Activated naive CD4-positive, alpha-beta T cell treated with anti-CD3 and anti-CD28 coated beads, Interleukin-2, amount 10 ng/mL, durations not matched to agents 7 days and 5 days (primary cell): ENCODE results near the gene FAM171A1.

ENCODE experiments used
- CTCF ChIA-PET: fragments of 350-600 bp; sonication (Branson Sonifier 250); formaldehyde crosslinking; loops from one replicate; lab custom pipeline; 2021; ENCODE audit warnings: antibody characterized with exemption; lab: Charles Lee
- DNase-seq: peaks from one replicate; pipeline ENCODE4 v3.0.0-alpha.2; 2020
- H3K27ac Mint-ChIP-seq: one replicate; pipeline ENCODE4 v1.8.0; 2021; ENCODE audit warnings: mild to moderate bottlenecking, moderate library complexity, mixed read lengths
- H3K27me3 Mint-ChIP-seq: one replicate; pipeline ENCODE4 v1.8.0; 2021; ENCODE audit warnings: mild to moderate bottlenecking, mixed read lengths
- H3K36me3 Mint-ChIP-seq: one replicate; pipeline ENCODE4 v1.8.0; 2021; ENCODE audit warnings: mixed read lengths
- H3K4me1 Mint-ChIP-seq: one replicate; pipeline ENCODE4 v1.8.0; 2021; ENCODE audit warnings: mixed read lengths
- H3K4me3 Mint-ChIP-seq: one replicate; pipeline ENCODE4 v1.8.0; 2021; ENCODE audit warnings: mild to moderate bottlenecking, moderate library complexity, mixed read lengths
- H3K9me3 Mint-ChIP-seq: one replicate; pipeline ENCODE4 v1.8.0; 2021; ENCODE audit warnings: mixed read lengths

Gene FAM171A1

DNA sequence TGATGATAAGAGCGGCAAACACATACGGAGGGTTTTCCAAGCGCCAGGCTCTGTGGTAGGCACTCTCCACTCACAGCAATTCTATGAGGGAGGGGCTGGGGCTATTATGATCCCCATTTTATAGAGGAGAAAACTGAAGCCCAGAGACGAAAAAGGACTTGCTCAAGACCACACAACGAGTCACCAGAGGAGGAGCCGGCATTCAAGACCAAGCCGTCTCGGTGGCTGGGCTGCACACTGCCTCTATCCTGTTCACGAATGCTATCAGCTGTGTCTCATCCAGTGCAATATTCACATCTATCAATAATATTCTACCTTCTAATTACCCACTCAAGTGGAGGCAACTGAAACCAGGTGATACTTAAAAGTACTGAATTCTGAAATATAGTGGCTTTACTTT lies 134.7 kb downstream of the FAM171A1 start:
- Mint-ChIP-seq H3K9me3 (no peaks in the 10 kb centered on the region), H3K4me3 (no peak overlapping the region), H3K4me1 (peaks cover 5% of the 10 kb centered on the region), H3K36me3 (no peaks in the 10 kb centered on the region), H3K27me3 (no peaks in the 10 kb centered on the region), H3K27ac (no peak overlapping the region)
- no peak for DNase-seq
- CTCF ChIA-PET, result no interaction called here

DNA sequence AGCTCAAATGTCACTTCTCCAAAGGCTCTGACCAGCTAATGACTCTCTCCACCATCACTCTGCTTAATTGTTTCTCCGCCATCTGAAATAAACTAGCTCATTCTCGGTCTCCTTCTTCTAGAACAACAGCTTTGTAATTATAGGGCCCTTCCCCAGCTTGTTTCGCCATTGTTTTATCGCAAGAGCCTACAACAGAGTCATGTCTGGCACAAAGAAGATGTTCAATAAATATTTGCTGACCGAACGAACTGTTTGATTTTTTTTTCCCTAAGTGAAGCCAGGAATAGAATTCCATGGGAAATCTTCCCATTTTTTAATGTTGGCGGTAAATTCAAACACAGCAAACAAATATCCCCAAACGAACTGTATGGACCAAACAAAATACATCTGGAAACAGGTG lies 138.8 kb downstream of the FAM171A1 start:
- no peak overlapping the region for H3K27ac Mint-ChIP-seq

DNA sequence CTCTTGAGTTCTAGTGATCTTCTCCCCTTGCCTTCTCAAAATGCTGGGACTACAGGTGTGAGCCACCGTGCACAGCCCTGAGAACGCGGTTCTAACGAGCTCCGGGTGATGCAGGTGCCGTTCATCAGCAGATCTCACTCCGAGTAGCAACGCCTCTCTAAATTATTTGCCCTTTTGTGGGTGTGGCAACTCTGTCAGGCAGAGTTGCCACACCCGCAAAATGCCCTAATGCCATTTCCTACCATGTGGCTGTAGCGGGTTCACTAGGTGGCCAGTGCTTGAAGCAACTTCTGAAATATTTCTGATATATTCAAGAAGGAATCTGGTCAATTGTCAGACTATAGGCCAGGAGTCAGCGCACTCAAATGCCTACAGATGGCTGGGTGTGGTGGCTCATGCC lies 139.7 kb downstream of the FAM171A1 start:
- Mint-ChIP-seq H3K4me1 (no peaks in the 10 kb centered on the region), H3K4me3 (no peak overlapping the region), H3K36me3 (no peaks in the 10 kb centered on the region), H3K27me3 (no peaks in the 10 kb centered on the region), H3K9me3 (peaks cover 6% of the 10 kb centered on the region), H3K27ac (no peak overlapping the region)
- no peak for DNase-seq
- CTCF ChIA-PET, result no interaction called here

More for the DNA sequence above, 138.8 kb downstream of the FAM171A1 start:
- no peaks in the 10 kb centered on the region for H3K4me1 Mint-ChIP-seq
- H3K4me3 Mint-ChIP-seq, result no peak overlapping the region
- no peaks in the 10 kb centered on the region for H3K36me3 Mint-ChIP-seq
- DNase-seq, result no peak
- peaks cover 6% of the 10 kb centered on the region for H3K9me3 Mint-ChIP-seq
- CTCF ChIA-PET, result no interaction called here
- H3K27me3 Mint-ChIP-seq, result no peaks in the 10 kb centered on the region

DNA sequence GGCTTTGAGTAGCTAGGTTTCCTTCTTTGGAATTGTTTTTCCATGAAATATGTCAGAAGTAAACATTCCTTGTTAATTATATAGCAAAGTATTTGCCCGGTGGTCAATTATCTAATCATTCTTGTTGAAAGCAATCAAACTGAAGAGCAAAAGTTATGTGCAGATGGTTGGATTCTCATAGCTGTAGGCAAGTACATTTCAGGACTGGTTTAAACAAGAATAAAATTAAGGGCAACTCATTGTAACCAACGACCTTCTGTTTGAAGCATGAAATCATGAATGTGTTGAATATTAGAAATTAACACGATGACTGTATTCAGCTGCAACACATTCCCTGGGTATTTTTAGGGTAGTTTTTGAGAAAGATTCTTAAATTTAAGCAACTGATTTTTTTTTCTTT lies 140.8 kb downstream of the FAM171A1 start:
- CTCF ChIA-PET, result interaction anchor here (0.6 to 1.4 kb wide), 2 partner anchors 32 to 668 kb away, joined by 3 read pairs; no protein-coding TSS in a partner anchor
- no peak overlapping the region for H3K4me3 Mint-ChIP-seq
- H3K9me3 Mint-ChIP-seq, result peaks cover 7% of the 10 kb centered on the region
- H3K4me1 Mint-ChIP-seq, result no peaks in the 10 kb centered on the region
- H3K27me3 Mint-ChIP-seq, result no peaks in the 10 kb centered on the region
- no peak overlapping the region for H3K27ac Mint-ChIP-seq
- no peak for DNase-seq
- peaks cover 1% of the 10 kb centered on the region for H3K36me3 Mint-ChIP-seq

DNA sequence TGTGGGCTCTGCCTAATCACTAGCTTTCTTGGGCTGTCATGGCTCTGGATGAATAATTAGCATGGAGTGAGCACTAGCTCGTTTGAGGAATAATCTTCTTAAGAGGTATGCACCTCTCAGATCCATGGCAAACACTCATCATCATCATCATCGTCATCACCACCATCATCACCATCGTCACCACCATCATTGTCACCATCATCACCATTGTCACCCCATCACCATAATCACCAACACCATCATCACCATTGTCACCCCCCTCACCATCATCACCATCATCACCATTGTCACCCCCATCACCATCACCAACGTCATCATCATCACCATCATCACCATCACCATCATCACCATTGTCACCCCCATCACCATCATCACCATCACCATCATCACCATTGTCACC lies 141.8 kb downstream of the FAM171A1 start:
- Mint-ChIP-seq H3K27ac (no peak overlapping the region), H3K4me1 (no peaks in the 10 kb centered on the region), H3K9me3 (peaks cover 15% of the 10 kb centered on the region), H3K27me3 (no peaks in the 10 kb centered on the region), H3K36me3 (peaks cover 11% of the 10 kb centered on the region), H3K4me3 (no peak overlapping the region)
- CTCF ChIA-PET, result interaction anchor here (1.4 kb wide), 1 partner anchor 33 kb away, joined by 3 read pairs; no protein-coding TSS in a partner anchor
- no peak for DNase-seq

DNA sequence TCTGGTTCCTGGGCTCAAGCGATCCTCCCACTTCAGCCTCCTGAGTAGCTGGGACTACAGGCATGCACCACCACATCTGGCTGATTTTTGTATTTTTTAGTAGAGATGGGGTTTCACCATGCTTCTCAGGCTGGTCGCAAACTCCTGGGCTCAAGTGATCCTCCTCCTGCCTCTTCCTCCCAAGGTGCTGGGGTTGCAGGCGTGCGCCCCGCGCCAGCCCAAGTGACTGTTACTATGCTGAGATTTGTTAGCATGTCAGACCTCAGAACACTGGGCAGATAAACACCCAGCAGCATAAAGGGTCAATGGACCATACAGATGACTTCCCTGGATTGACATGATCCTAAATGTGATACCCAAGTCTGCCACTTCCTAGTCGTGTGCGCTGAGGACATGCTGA lies 142.7 kb downstream of the FAM171A1 start:
- H3K4me3 Mint-ChIP-seq, result no peak overlapping the region
- no peak for DNase-seq
- H3K36me3 Mint-ChIP-seq, result peaks cover 14% of the 10 kb centered on the region
- H3K9me3 Mint-ChIP-seq, result peaks cover 19% of the 10 kb centered on the region
- no peaks in the 10 kb centered on the region for H3K27me3 Mint-ChIP-seq
- no peaks in the 10 kb centered on the region for H3K4me1 Mint-ChIP-seq
- CTCF ChIA-PET, result no interaction called here
- no peak overlapping the region for H3K27ac Mint-ChIP-seq

DNA sequence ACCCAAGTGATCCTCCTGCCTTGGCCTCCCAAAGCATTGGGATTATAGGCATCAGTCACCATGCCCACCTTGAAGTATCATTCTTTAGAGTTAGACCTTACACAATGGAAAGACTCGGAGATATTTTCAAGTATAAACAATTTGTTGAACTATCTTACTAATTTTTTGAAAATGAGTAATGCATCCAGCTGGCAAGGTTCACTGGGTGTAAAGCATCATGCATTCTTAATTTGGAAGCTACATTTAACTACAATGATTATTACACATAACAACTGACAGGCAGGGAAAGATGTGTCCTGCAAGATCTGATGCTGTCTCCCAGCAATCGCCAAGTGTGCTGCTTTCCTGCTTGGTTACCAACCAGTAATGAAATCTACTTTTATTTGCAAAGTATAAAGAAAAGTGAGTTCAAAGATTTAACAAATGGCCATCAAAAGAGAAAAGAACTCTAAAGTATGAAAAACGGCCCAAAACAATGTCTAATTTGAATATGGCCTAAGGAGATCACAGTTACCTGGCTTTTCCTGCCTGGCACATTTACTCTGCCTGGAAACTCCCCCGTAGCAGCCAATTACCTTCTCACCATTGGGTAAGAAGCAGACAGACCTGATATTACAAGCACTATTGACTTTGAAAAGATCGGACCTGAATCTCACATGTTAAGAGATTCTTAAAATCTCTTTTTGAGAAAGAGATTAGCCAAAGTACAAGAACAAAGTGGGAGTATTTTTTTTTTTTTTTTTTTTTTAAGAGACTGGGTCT lies 143.3 kb downstream of the FAM171A1 start:
- Mint-ChIP-seq H3K4me1 (no peaks in the 10 kb centered on the region), H3K27me3 (no peaks in the 10 kb centered on the region), H3K4me3 (no peak overlapping the region), H3K27ac (no peak overlapping the region), H3K36me3 (peaks cover 14% of the 10 kb centered on the region), H3K9me3 (peaks cover 19% of the 10 kb centered on the region)
- no peak for DNase-seq
- CTCF ChIA-PET, result interaction anchor here (1.3 kb wide), 1 partner anchor 18 kb away, joined by 3 read pairs; no protein-coding TSS in a partner anchor

DNA sequence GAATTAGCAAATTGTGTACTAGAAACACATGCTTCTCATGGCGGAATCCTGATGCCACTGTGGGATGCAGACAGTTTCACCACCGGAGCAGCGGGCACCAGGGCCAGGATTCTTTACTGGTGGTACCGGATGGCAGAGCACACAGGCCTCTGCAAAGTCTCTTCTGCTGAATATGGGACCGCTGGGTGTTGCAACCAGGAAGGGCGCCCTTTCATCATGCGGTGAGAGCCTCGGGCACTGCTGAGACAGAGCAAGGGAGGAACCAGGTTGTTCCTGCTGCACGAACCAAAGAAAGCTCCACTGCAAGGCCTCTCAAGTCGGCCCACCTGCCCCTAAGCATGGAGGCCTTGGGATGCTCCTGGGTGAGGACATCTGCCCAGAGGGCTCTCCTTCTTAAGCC lies 145.6 kb downstream of the FAM171A1 start:
- H3K4me1 Mint-ChIP-seq, result no peaks in the 10 kb centered on the region
- H3K27ac Mint-ChIP-seq, result no peak overlapping the region
- no peak overlapping the region for H3K4me3 Mint-ChIP-seq
- peaks cover 19% of the 10 kb centered on the region for H3K9me3 Mint-ChIP-seq
- peaks cover 14% of the 10 kb centered on the region for H3K36me3 Mint-ChIP-seq
- H3K27me3 Mint-ChIP-seq, result no peaks in the 10 kb centered on the region
- CTCF ChIA-PET, result no interaction called here
- DNase-seq, result no peak

DNA sequence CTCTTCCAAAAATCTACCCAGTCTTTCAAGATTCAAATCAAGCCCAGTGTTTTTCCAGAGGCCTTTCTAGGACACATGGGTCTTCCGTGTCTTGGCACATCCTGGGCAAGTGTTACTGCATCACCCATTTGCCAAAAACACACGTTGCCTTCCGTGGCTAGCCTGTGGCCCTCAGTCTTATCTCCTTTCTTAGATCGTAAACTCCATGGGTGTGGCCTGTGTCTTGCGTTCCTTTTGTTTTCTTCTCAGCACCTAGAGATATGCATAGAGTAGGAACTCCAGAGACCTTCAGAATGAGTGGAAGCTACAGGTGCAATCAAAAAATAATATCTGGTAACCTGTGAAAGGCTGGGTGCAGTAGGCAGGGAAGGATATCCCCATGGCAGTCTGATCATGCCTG lies 146.1 kb downstream of the FAM171A1 start:
- Mint-ChIP-seq H3K27ac (no peak overlapping the region), H3K36me3 (peaks cover 14% of the 10 kb centered on the region), H3K27me3 (no peaks in the 10 kb centered on the region), H3K4me1 (no peaks in the 10 kb centered on the region), H3K9me3 (peaks cover 19% of the 10 kb centered on the region), H3K4me3 (no peak overlapping the region)
- no peak for DNase-seq
- CTCF ChIA-PET, result no interaction called here

DNA sequence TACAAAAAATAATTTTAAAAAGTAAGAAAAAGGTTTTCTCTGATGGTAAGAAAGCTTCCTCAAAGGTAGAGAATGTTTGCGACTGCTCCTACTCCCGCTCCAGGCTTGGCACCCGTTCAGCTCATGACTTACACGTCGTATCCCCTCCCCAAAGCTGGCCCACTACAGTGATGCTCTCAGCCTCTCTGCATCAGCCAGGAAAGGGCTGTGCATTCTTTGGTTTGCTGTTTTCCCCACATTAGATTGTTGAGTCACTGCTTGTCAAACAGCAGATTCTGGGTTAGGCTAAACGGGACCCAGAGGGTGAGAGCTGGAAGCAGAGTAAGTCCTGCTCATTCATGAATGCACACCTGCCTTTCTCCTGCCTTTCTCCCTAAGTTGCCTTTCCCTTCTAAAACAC lies 147.9 kb downstream of the FAM171A1 start:
- CTCF ChIA-PET, result no interaction called here
- peaks cover 17% of the 10 kb centered on the region for H3K36me3 Mint-ChIP-seq
- peaks cover 13% of the 10 kb centered on the region for H3K9me3 Mint-ChIP-seq
- H3K4me1 Mint-ChIP-seq, result no peaks in the 10 kb centered on the region
- no peak overlapping the region for H3K4me3 Mint-ChIP-seq
- no peaks in the 10 kb centered on the region for H3K27me3 Mint-ChIP-seq
- H3K27ac Mint-ChIP-seq, result no peak overlapping the region
- no peak for DNase-seq

DNA sequence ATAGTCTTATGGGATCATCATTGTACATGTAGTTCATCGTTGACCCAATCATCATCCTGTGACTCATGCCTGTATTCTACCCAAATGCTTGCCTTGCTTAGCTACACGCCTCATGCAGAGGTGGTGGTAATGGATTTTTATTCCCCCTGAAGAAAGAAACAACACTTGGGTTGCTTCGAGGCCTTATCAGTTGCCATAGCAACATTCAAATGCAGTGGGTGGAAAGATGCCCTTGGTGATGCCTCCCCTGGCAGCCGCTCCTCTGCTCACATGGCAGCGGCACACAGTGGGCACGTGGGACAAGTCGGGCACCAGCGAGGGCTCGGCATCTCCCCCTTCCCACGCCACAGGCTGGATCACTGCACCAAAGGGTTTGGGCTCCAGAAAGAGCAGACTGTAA lies 148.6 kb downstream of the FAM171A1 start:
- CTCF ChIA-PET, result no interaction called here
- H3K36me3 Mint-ChIP-seq, result peaks cover 17% of the 10 kb centered on the region

DNA sequence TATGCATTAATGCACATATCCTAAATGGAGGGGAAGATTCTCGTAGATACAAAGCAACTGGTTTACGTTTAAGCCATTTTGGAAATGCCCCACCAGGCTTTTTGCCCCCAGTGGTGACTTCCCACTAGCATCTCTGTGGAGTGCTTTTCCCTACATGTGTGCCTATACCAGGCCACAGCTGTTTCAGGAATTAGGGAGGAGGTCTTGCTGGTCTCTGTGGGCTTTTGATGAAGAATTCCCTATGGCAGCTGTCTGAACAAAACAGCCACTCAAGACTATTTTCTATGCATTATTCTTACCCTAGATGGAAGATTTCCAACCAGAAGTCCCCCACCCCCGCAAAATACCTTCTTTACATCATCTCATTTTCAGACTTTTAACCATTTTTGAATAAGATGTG lies 150.6 kb downstream of the FAM171A1 start:
- no peak for DNase-seq
- CTCF ChIA-PET, result no interaction called here
- no peaks in the 10 kb centered on the region for H3K27me3 Mint-ChIP-seq
- H3K36me3 Mint-ChIP-seq, result peaks cover 17% of the 10 kb centered on the region
- H3K4me1 Mint-ChIP-seq, result no peaks in the 10 kb centered on the region
- peaks cover 13% of the 10 kb centered on the region for H3K9me3 Mint-ChIP-seq
- H3K4me3 Mint-ChIP-seq, result no peak overlapping the region
- H3K27ac Mint-ChIP-seq, result no peak overlapping the region

More for the DNA sequence above, 148.6 kb downstream of the FAM171A1 start:
- Mint-ChIP-seq H3K27ac (no peak overlapping the region), H3K9me3 (peaks cover 13% of the 10 kb centered on the region), H3K4me1 (no peaks in the 10 kb centered on the region), H3K27me3 (no peaks in the 10 kb centered on the region), H3K4me3 (no peak overlapping the region)
- DNase-seq, result no peak

DNA sequence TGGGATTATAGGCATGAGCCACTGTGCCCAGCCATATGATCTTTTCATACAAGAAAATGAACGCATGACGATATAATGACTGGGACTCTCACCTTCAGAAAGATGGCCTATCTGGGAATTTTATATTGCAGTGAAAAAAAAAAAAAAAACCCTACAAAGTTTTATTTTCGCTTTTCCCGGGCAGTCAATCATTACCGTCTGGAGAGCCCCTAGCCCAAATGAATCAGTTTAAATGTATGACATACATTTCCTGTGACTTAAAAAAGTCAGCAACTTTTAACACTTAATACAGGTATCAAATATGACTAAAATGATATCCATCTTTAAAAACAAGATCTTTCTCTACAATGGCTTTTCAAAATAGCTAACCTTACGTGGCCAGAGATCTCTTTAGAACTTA lies 154.4 kb downstream of the FAM171A1 start:
- no peak for DNase-seq
- no peaks in the 10 kb centered on the region for H3K9me3 Mint-ChIP-seq
- H3K4me1 Mint-ChIP-seq, result peaks cover under 1% of the 10 kb centered on the region
- peaks cover 15% of the 10 kb centered on the region for H3K36me3 Mint-ChIP-seq
- CTCF ChIA-PET, result no interaction called here
- no peak overlapping the region for H3K4me3 Mint-ChIP-seq
- H3K27ac Mint-ChIP-seq, result no peak overlapping the region
- no peaks in the 10 kb centered on the region for H3K27me3 Mint-ChIP-seq

DNA sequence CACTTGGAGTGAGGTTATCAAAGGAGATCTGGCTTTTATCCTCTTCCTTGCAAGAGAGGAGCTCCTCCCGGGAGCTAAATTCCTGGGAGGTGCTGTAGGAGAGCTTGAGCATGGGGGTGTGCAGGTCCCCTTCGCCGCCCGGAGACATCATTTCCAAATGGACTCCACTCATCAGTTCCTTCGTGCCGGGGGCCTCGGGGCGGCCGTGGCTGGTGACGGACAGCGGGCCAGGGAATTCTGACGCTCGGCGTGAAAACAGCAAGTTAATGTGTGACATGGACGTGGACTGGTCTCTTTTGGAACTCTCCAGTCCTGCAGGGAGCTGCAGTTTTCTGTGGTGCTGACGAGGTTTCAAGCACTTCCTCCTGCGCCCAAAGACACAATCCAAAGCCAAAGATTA lies 156.9 kb downstream of the FAM171A1 start:
- H3K27me3 Mint-ChIP-seq, result no peaks in the 10 kb centered on the region
- peaks cover 16% of the 10 kb centered on the region for H3K36me3 Mint-ChIP-seq
- no peak overlapping the region for H3K4me3 Mint-ChIP-seq
- H3K27ac Mint-ChIP-seq, result no peak overlapping the region
- H3K9me3 Mint-ChIP-seq, result no peaks in the 10 kb centered on the region
- DNase-seq, result no peak
- CTCF ChIA-PET, result interaction anchor here (0.9 kb wide), 1 partner anchor 156 kb away, joined by 3 read pairs; no protein-coding TSS in a partner anchor
- peaks cover 22% of the 10 kb centered on the region for H3K4me1 Mint-ChIP-seq

DNA sequence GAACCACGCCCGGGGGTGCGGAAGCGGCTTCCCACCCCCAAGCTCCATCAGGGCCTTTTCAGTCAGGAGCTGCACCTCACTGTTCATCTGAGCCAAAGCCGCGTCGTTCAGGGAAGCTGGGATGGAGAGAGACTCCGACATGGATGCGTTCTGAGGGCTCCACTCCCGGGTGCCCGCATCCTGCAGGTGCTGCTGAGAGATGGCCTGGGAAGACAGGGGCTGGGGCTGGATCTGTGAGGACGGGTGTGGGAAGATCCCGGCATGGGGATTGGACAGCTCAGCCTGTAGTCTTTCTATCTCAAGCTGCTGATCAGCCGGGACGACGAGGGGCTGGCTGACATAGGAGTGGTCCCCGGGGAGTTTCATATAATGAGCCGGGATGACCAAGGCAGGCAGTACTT lies 157.6 kb downstream of the FAM171A1 start:
- Mint-ChIP-seq H3K27me3 (no peaks in the 10 kb centered on the region), H3K4me1 (peaks cover 29% of the 10 kb centered on the region), H3K36me3 (peaks cover 14% of the 10 kb centered on the region), H3K9me3 (no peaks in the 10 kb centered on the region), H3K4me3 (no peak overlapping the region), H3K27ac (no peak overlapping the region)
- DNase-seq, result no peak
- CTCF ChIA-PET, result interaction anchor here (0.9 kb wide), 1 partner anchor 107 kb away, joined by 3 read pairs; no protein-coding TSS in a partner anchor
